Sigmoid colon (tissue), 7 donors: ENCODE measurements around the gene SAMD14. TPM values are rescaled to one million over a fixed set of nuclear protein-coding genes. Genes with fewer than 3 reads are reported as not detected.

Source experiments
- DNase-seq: peaks from one replicate; pipeline ENCODE4 v3.0.0-alpha.2; 2019
- H3K27ac ChIP-seq, 4 donors: fragments of 200-600 bp; sonication (generic); one replicate each; pipeline ENCODE4 v1.5.1; 2016 to 2019; ENCODE audit warnings: mild to moderate bottlenecking in 1 of 4
- H3K27me3 ChIP-seq, 3 donors: fragments of 200-600 bp; sonication (generic); one replicate each; pipeline ENCODE4 v1.5.1; 2019; ENCODE audit warnings: mild to moderate bottlenecking in 1 of 3
- H3K36me3 ChIP-seq, 4 donors: fragments of 200-600 bp; sonication (generic); one replicate each; pipeline ENCODE4 v1.5.1; 2016 to 2019
- H3K4me1 ChIP-seq, 4 donors: fragments of 200-600 bp; sonication (generic); one replicate each; pipeline ENCODE4 v1.5.1; 2017 to 2019
- H3K4me3 ChIP-seq, 4 donors: fragments of 200-600 bp; sonication (generic); one replicate each; pipeline ENCODE4 v1.5.1; 2017 to 2019; ENCODE audit warnings: mild to moderate bottlenecking in 2 of 4, moderate library complexity in 1 of 4
- H3K9me3 ChIP-seq, 4 donors: fragments of 200-600 bp in 3 of 4; sonication (generic) in 3 of 4; one replicate each; pipeline versions ENCODE4 v1.5.1 to v1.6.1; 2013 to 2019
- CTCF ChIP-seq, 4 experiments: fragments of 450-650 bp in 3 of 4; fragments of 200-600 bp in 1 of 4; IDR thresholded peaks; one replicate each; pipeline ENCODE4 v1.5.1; 2016 to 2019; ENCODE audit warnings: antibody characterized with exemption in 4 of 4, mild to moderate bottlenecking in 3 of 4, moderate library complexity in 2 of 4
- EP300 ChIP-seq, 4 donors: sonication (generic); formaldehyde crosslinking; IDR thresholded peaks; one replicate each; pipeline ENCODE4 v1.6.1; 2017; ENCODE audit warnings: antibody characterized with exemption in 4 of 4
- POLR2A ChIP-seq, 2 donors: fragments of 450-650 bp; IDR thresholded peaks; one replicate each; pipeline ENCODE4 v1.6.1; 2016; ENCODE audit warnings: antibody characterized with exemption in 2 of 2, mild to moderate bottlenecking in 2 of 2, moderate library complexity in 2 of 2
- POLR2AphosphoS5 ChIP-seq, 4 donors: sonication (generic); formaldehyde crosslinking; IDR thresholded peaks; one replicate each; pipeline ENCODE4 v1.6.1; 2017; ENCODE audit warnings: antibody characterized with exemption in 4 of 4
- WGBS, 2 donors: extraction: QIAGEN DNeasy Blood & Tissue Kit; methylation state at CpG; one replicate each; pipeline ENCODE4 v1.1.7; 2013; 5-methylcytosine and 5-hydroxymethylcytosine counted together
- intact Hi-C: fragments of 100-400 bp; cut with DNase I; formaldehyde crosslinking; loops from one replicate; pipeline ENCODE4 v1.15.1; 2023
- polyA plus RNA-seq, 3 donors: library from polyadenylated mRNA; stranded (reverse); fragments of 200-250 nt; gene quantifications; one replicate each; pipeline ENCODE4 v1.2.3, GENCODE V29; 2013
- total RNA-seq, 4 donors: library from RNA; depleted of rRNA; stranded (reverse); fragments of >200 nt; gene quantifications; one replicate each; pipeline ENCODE4 v1.1.0, GENCODE V29; 2016
- donor health status: healthy with polysubstance abuse.
- donor health status: Bipolar disorder and iron deficiency.
- donor health status: healthy.

SAMD14 gene
- total and polyA plus RNA-seq, 7 donors: 0.16 to 2.5 (median 0.92) TPM

GRCh38 chr17:50109785-50110184 lies 20.2 kb downstream of the SAMD14 start:
- TF ChIP-seq EP300 (IDR thresholded peaks at IDR 0.05): no peak
- no peak for TF ChIP-seq POLR2A (IDR thresholded peaks at IDR 0.05)
- TF ChIP-seq POLR2AphosphoS5 (IDR thresholded peaks at IDR 0.05): no peak
- no peak for TF ChIP-seq CTCF (IDR thresholded peaks at IDR 0.05)
- no peaks in the 10 kb centered on the region for H3K9me3 ChIP-seq
- peaks cover 0 to 32% (median 28%) of the 10 kb centered on the region in 4 donors for H3K4me1 ChIP-seq
- no peak for DNase-seq
- H3K27me3 ChIP-seq: no peaks in the 10 kb centered on the region
- 89% methylated on average over 19 of the region's 19 CpGs for WGBS, 2 donors
- no peak overlapping the region for H3K4me3 ChIP-seq
- intact Hi-C loops: no loop called here
- peaks cover 38 to 62% (median 46%) of the 10 kb centered on the region in 4 donors for H3K36me3 ChIP-seq
- no peak overlapping the region for H3K27ac ChIP-seq

GRCh38 chr17:50109207-50109606 lies 20.8 kb downstream of the SAMD14 start:
- WGBS, 2 donors: 90 to 95% methylated on average over 7 of the region's 7 CpGs
- intact Hi-C loops: no loop called here
- H3K4me3 ChIP-seq: no peak overlapping the region
- no peaks in the 10 kb centered on the region for H3K9me3 ChIP-seq
- H3K4me1 ChIP-seq: peaks cover 0 to 27% (median 26%) of the 10 kb centered on the region in 4 donors
- no peak for TF ChIP-seq CTCF (IDR thresholded peaks at IDR 0.05)
- TF ChIP-seq EP300 (IDR thresholded peaks at IDR 0.05): no peak
- TF ChIP-seq POLR2AphosphoS5 (IDR thresholded peaks at IDR 0.05): no peak
- no peak for TF ChIP-seq POLR2A (IDR thresholded peaks at IDR 0.05)
- no peaks in the 10 kb centered on the region for H3K27me3 ChIP-seq
- H3K27ac ChIP-seq: no peak overlapping the region
- peaks cover 41 to 66% (median 49%) of the 10 kb centered on the region in 4 donors for H3K36me3 ChIP-seq
- no peak for DNase-seq

- no peaks in the 10 kb centered on the region for H3K9me3 ChIP-seq
- peaks cover 43 to 66% (median 50%) of the 10 kb centered on the region in 4 donors for H3K36me3 ChIP-seq
- peaks cover 0 to 29% (median 25%) of the 10 kb centered on the region in 4 donors for H3K4me1 ChIP-seq
- 81 to 87% methylated on average over 9 of the region's 9 CpGs for WGBS, 2 donors
- TF ChIP-seq POLR2A (IDR thresholded peaks at IDR 0.05): no peak
- no peak for TF ChIP-seq CTCF (IDR thresholded peaks at IDR 0.05)
- TF ChIP-seq POLR2AphosphoS5 (IDR thresholded peaks at IDR 0.05): no peak
- TF ChIP-seq EP300 (IDR thresholded peaks at IDR 0.05): no peak
- DNase-seq: no peak
- H3K27me3 ChIP-seq: no peaks in the 10 kb centered on the region
- no peak overlapping the region for H3K4me3 ChIP-seq
- H3K27ac ChIP-seq: no peak overlapping the region
- intact Hi-C loops: no loop called here
These were observed 21.4 kb downstream of the SAMD14 start for GRCh38 chr17:50108556-50108955.

GRCh38 chr17:50107790-50108414 lies 22.1 kb downstream of the SAMD14 start:
- H3K36me3 ChIP-seq: peaks cover 43 to 66% (median 50%) of the 10 kb centered on the region in 4 donors
- no peak overlapping the region for H3K27ac ChIP-seq
- 92% methylated on average over 10 of the region's 10 CpGs for WGBS, 2 donors
- peaks cover 0 to 29% (median 23%) of the 10 kb centered on the region in 4 donors for H3K4me1 ChIP-seq
- intact Hi-C loops: no loop called here
- TF ChIP-seq POLR2AphosphoS5 (IDR thresholded peaks at IDR 0.05): no peak
- no peak for TF ChIP-seq EP300 (IDR thresholded peaks at IDR 0.05)
- no peak for TF ChIP-seq CTCF (IDR thresholded peaks at IDR 0.05)
- TF ChIP-seq POLR2A (IDR thresholded peaks at IDR 0.05): no peak
- no peak overlapping the region for H3K4me3 ChIP-seq
- no peaks in the 10 kb centered on the region for H3K9me3 ChIP-seq
- DNase-seq: no peak
- no peaks in the 10 kb centered on the region for H3K27me3 ChIP-seq
